ENCODE data around the gene BCL2L11. TPM values are rescaled to one million over a fixed set of nuclear protein-coding genes. Genes with fewer than 3 reads are reported as not detected.

Gene BCL2L11
- total and polyA plus RNA-seq, 9 donors = 11.6 to 34.7 (median 20.2) TPM

- no peaks in the 10 kb centered on the region for H3K27me3 ChIP-seq
- intact Hi-C loops (cut with DNase I) = no loop called here
- no peaks in the 10 kb centered on the region for H3K9me3 ChIP-seq
- H3K36me3 ChIP-seq = no peaks in the 10 kb centered on the region
- WGBS, 3 donors = 92 to 94% (median 94%) methylated on average over 1 of the region's 1 CpG
- H3K4me1 ChIP-seq (ENCODE audit: insufficient read depth) = peaks cover 12% of the 10 kb centered on the region
- no peak for TF ChIP-seq POLR2A (IDR thresholded peaks at IDR 0.05)
- TF ChIP-seq, protein P1, sequence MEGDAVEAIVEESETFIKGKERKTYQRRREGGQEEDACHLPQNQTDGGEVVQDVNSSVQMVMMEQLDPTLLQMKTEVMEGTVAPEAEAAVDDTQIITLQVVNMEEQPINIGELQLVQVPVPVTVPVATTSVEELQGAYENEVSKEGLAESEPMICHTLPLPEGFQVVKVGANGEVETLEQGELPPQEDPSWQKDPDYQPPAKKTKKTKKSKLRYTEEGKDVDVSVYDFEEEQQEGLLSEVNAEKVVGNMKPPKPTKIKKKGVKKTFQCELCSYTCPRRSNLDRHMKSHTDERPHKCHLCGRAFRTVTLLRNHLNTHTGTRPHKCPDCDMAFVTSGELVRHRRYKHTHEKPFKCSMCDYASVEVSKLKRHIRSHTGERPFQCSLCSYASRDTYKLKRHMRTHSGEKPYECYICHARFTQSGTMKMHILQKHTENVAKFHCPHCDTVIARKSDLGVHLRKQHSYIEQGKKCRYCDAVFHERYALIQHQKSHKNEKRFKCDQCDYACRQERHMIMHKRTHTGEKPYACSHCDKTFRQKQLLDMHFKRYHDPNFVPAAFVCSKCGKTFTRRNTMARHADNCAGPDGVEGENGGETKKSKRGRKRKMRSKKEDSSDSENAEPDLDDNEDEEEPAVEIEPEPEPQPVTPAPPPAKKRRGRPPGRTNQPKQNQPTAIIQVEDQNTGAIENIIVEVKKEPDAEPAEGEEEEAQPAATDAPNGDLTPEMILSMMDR (IDR thresholded peaks at IDR 0.05) = no peak
- no peak for TF ChIP-seq EP300 (IDR thresholded peaks at IDR 0.05)
- no peak for DNase-seq
- H3K4me3 ChIP-seq = no peak overlapping the region
- H3K27ac ChIP-seq = no peak overlapping the region
These were observed 5.9 kb downstream of the BCL2L11 start for GRCh38 chr2:111126581-111126980.

DNA sequence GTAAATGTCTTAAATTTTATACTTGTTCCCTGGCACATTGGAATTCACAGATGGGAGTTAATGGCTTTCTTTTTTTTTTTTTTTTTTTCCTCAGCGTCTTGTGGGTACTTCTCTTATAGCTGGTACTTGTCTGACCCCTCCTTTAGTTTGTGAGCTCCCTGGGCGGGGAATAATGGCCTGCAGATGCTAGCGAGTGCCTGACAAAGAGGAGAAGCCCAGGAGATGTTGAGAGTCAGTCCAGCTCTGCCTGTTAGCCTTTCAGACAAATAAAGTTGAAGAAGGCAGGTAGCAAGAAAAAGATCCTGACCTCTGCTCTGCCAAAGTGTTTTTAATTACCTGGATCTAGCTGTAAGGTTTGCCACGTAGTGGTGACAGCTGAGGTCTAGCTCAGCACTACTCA is 6.6 kb downstream of the BCL2L11 start:
- Histone ChIP-seq H3K4me1 (ENCODE audit: insufficient read depth) (peaks cover 8% of the 10 kb centered on the region), H3K9me3 (no peaks in the 10 kb centered on the region), H3K36me3 (no peaks in the 10 kb centered on the region), H3K27ac (no peak overlapping the region), H3K4me3 (no peak overlapping the region), H3K27me3 (no peaks in the 10 kb centered on the region)
- 87 to 95% (median 88%) methylated on average over 4 of the region's 4 CpGs for WGBS, 3 donors
- TF ChIP-seq EP300 (IDR thresholded peaks at IDR 0.05) (no peak), POLR2A (IDR thresholded peaks at IDR 0.05) (no peak)
- TF ChIP-seq, protein P1 (IDR thresholded peaks at IDR 0.05) = no peak
- intact Hi-C loops (cut with DNase I) = no loop called here
- no peak for DNase-seq

GRCh38 chr2:111128096-111128495 is 7.4 kb downstream of the BCL2L11 start:
- Histone ChIP-seq H3K27ac (no peak overlapping the region), H3K9me3 (no peaks in the 10 kb centered on the region), H3K4me1 (ENCODE audit: insufficient read depth) (peaks cover 9% of the 10 kb centered on the region), H3K4me3 (no peak overlapping the region), H3K36me3 (no peaks in the 10 kb centered on the region), H3K27me3 (no peaks in the 10 kb centered on the region)
- WGBS, 3 donors = 96 to 98% (median 98%) methylated on average over 2 of the region's 2 CpGs
- TF ChIP-seq POLR2A (IDR thresholded peaks at IDR 0.05) (no peak), EP300 (IDR thresholded peaks at IDR 0.05) (no peak)
- TF ChIP-seq, protein P1 (IDR thresholded peaks at IDR 0.05) = no peak
- intact Hi-C loops (cut with DNase I) = no loop called here
- DNase-seq = no peak

GRCh38 chr2:111133603-111134002 is 12.9 kb downstream of the BCL2L11 start:
- Histone ChIP-seq H3K4me3 (no peak overlapping the region), H3K4me1 (ENCODE audit: insufficient read depth) (peaks cover 3% of the 10 kb centered on the region)
- no peak for TF ChIP-seq POLR2A (IDR thresholded peaks at IDR 0.05)
- no peak for TF ChIP-seq EP300 (IDR thresholded peaks at IDR 0.05)
- TF ChIP-seq, protein P1 (IDR thresholded peaks at IDR 0.05) = no peak

More at GRCh38 chr2:111133603-111134002, 12.9 kb downstream of the BCL2L11 start:
- intact Hi-C loops (cut with DNase I) = no loop called here
- H3K27ac ChIP-seq = no peak overlapping the region
- DNase-seq = no peak
- WGBS, 3 donors = 48 to 67% (median 52%) methylated on average over 2 of the region's 2 CpGs
- H3K36me3 ChIP-seq = no peaks in the 10 kb centered on the region
- no peaks in the 10 kb centered on the region for H3K27me3 ChIP-seq
- H3K9me3 ChIP-seq = no peaks in the 10 kb centered on the region

Data from ovary (tissue), 9 donors.